Heart left ventricle (tissue), 16 donors: ENCODE measurements around the gene PLXNC1. TPM values are rescaled to one million over a fixed set of nuclear protein-coding genes. Genes with fewer than 3 reads are reported as not detected.

ENCODE experiments used
- ATAC-seq, 4 donors: fragments of 200-7000 bp; cut with Tn5 transposase; one replicate each; pipeline ENCODE4 v1.9.1; 2020 to 2022; ENCODE audit warnings: moderate library complexity in 4 of 4, mild to moderate bottlenecking in 3 of 4, moderate number of reproducible peaks in 1 of 4
- DNase-seq, 5 donors: peaks; one replicate each; pipeline ENCODE4 v3.0.0-alpha.2; 2020
- H3K27ac ChIP-seq, 12 donors: fragments of 200-600 bp; sonication (generic) in 4 of 12; one replicate each; pipeline versions ENCODE4 v1.5.0 to v1.8.0; 2016 to 2022; ENCODE audit warnings: mild to moderate bottlenecking in 2 of 12
- H3K27me3 ChIP-seq, 9 donors: fragments of 200-600 bp; sonication (generic) in 2 of 9; one replicate each; pipeline versions ENCODE4 v1.5.1 to v1.8.0; 2016 to 2022; ENCODE audit warnings: mild to moderate bottlenecking in 3 of 9
- H3K36me3 ChIP-seq, 9 donors: fragments of 200-600 bp; sonication (generic) in 2 of 9; one replicate each; pipeline versions ENCODE4 v1.5.0 to v1.8.0; 2018 to 2022; ENCODE audit warnings: mild to moderate bottlenecking in 2 of 9
- H3K4me1 ChIP-seq, 12 donors: fragments of 200-600 bp; sonication (generic) in 4 of 12; one replicate each; pipeline versions ENCODE4 v1.5.0 to v1.8.0; 2016 to 2022; ENCODE audit warnings: mild to moderate bottlenecking in 3 of 12
- H3K4me3 ChIP-seq, 12 donors: fragments of 200-600 bp; sonication (generic) in 4 of 12; one replicate each; pipeline versions ENCODE4 v1.5.0 to v1.8.0; 2017 to 2022; ENCODE audit warnings: mild to moderate bottlenecking in 9 of 12, moderate library complexity in 4 of 12
- H3K9me3 ChIP-seq, 12 donors: fragments of 200-600 bp; sonication (generic) in 4 of 12; one replicate each; pipeline versions ENCODE4 v1.5.0 to v1.8.0; 2016 to 2022; ENCODE audit warnings: mild to moderate bottlenecking in 1 of 12
- POLR2A ChIP-seq, 2 donors: fragments of 450-650 bp; IDR thresholded peaks; one replicate each; pipeline ENCODE4 v1.6.1; 2017; ENCODE audit warnings: antibody characterized with exemption in 2 of 2, mild to moderate bottlenecking in 2 of 2, moderate library complexity in 2 of 2
- WGBS, 4 donors: extraction: QIAGEN DNeasy Blood & Tissue Kit in 2 of 4; methylation state at CpG; one replicate each; pipeline versions ENCODE4 v1.1.5 to v1.1.7; 2013 to 2018; 5-methylcytosine and 5-hydroxymethylcytosine counted together
- intact Hi-C, 10 donors: fragments of 100-400 bp; cut with DNase I; formaldehyde crosslinking; loops; one replicate each; pipeline versions ENCODE4 v1.11.1 to v1.14.2; 2022
- polyA plus RNA-seq, 2 donors: library from polyadenylated mRNA; stranded (reverse); fragments of 200-250 nt; gene quantifications; one replicate each; pipeline ENCODE4 v1.2.3, GENCODE V29; 2013
- total RNA-seq, 9 donors: library from RNA; depleted of rRNA in 2 of 9; stranded (reverse); fragments of >200 nt in 2 of 9; fragmentation: NEBNext Ultra II Directional in 3 of 9; extraction: Animal tissue kit (Norgen Biotek cat#: 25700) in 3 of 9; gene quantifications; one replicate each; pipeline versions ENCODE4 v1.1.0 to v1.2.4, GENCODE V29; 2016 to 2023
- TF ChIP-seq, protein P1 (sequence below), 12 donors: fragments of 200-600 bp; sonication (generic) in 4 of 12; IDR thresholded peaks; one replicate each; pipeline versions ENCODE4 v1.5.0 to v1.8.0; 2018 to 2022; ENCODE audit warnings: antibody characterized with exemption in 12 of 12, mild to moderate bottlenecking in 5 of 12
- donor health status: ischemic (EF 13 %, LVEDD 7.1; RV severe dilation, severe dysfunction).
- donor health status: healthy with polysubstance abuse.
- donor health status: DM: no; HTN: yes; CAD: no.
- donor health status: DM: no; HTN: no; CAD: no.
- donor health status: ischemic (EF 25% LVEDD 6.9; RV normal size, moderate dysfunction).
- donor health status: ischemic (EF 25% LVEDD 5.7; RV mildly dilated, moderate dysfunction).
- donor health status: healthy.
- donor health status: DM: yes; HTN: yes; CAD: no.
- donor health status: ischemic (EF 35%, LVEDD 5.7; RV mildly dilated, moderate dysfunction).
- donor health status: nonischemic (EF 11% LVEDD 7.7; RV severe dilation, severe dysfunction).
- donor health status: DM: yes; HTN: yes; CAD: no.
- donor health status: PGD.
- donor health status: ischemic (EF 29% LVEDD 5.4; RV normal size, mild dysfunction).
- donor health status: nonischemic (EF 23%, LVEDD 6.1; RV moderate dilation, normal function).

The PLXNC1 gene
- total and polyA plus RNA-seq, 11 donors: 0.84 to 18.4 (median 3.1) TPM

- no peaks in the 10 kb centered on the region for H3K36me3 ChIP-seq
- intact Hi-C loops: no loop called here
- ATAC-seq (no peak), DNase-seq (no peak)
- H3K4me3 ChIP-seq: no peak overlapping the region
- no peak for TF ChIP-seq POLR2A (IDR thresholded peaks at IDR 0.05)
- TF ChIP-seq, protein P1, sequence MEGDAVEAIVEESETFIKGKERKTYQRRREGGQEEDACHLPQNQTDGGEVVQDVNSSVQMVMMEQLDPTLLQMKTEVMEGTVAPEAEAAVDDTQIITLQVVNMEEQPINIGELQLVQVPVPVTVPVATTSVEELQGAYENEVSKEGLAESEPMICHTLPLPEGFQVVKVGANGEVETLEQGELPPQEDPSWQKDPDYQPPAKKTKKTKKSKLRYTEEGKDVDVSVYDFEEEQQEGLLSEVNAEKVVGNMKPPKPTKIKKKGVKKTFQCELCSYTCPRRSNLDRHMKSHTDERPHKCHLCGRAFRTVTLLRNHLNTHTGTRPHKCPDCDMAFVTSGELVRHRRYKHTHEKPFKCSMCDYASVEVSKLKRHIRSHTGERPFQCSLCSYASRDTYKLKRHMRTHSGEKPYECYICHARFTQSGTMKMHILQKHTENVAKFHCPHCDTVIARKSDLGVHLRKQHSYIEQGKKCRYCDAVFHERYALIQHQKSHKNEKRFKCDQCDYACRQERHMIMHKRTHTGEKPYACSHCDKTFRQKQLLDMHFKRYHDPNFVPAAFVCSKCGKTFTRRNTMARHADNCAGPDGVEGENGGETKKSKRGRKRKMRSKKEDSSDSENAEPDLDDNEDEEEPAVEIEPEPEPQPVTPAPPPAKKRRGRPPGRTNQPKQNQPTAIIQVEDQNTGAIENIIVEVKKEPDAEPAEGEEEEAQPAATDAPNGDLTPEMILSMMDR (IDR thresholded peaks at IDR 0.05): no peak
- H3K4me1 ChIP-seq: peaks cover 0 to 36% (median 2%) of the 10 kb centered on the region in 12 donors
- WGBS, 4 donors: 89 to 92% (median 90%) methylated on average over 7 of the region's 7 CpGs
- H3K9me3 ChIP-seq: no peaks in the 10 kb centered on the region
- H3K27ac ChIP-seq: no peak overlapping the region
- no peaks in the 10 kb centered on the region for H3K27me3 ChIP-seq
These were observed 54.1 kb downstream of the PLXNC1 start for GRCh38 chr12:94202245-94203180.

DNA sequence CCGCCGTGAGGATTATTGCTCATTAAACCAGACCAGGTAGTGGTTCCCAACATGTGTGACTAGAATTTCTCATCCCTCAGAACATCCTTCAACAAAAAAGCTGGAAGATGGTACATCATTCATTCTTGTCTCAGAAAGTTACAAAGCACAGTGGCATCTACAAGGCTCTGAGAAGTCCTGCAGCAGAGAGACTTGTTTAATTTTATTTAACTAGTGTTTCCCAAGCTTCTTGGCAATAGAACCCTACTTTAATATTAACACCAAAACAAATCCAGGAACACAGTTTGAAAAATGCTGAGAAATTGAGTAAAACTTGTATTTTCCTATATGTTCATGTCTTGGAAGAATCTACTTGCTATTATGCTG, 54.8 kb downstream of the PLXNC1 start:
- Histone ChIP-seq H3K36me3 (no peaks in the 10 kb centered on the region), H3K4me3 (no peak overlapping the region), H3K9me3 (no peaks in the 10 kb centered on the region), H3K27me3 (no peaks in the 10 kb centered on the region), H3K27ac (no peak overlapping the region), H3K4me1 (peaks cover 0 to 42% (median 8%) of the 10 kb centered on the region in 12 donors)
- ATAC-seq (no peak), DNase-seq (no peak)
- intact Hi-C loops: no loop called here
- 46 to 77% (median 48%) methylated on average over 2 of the region's 2 CpGs for WGBS, 4 donors
- no peak for TF ChIP-seq POLR2A (IDR thresholded peaks at IDR 0.05)
- TF ChIP-seq, protein P1 (IDR thresholded peaks at IDR 0.05): no peak

DNA sequence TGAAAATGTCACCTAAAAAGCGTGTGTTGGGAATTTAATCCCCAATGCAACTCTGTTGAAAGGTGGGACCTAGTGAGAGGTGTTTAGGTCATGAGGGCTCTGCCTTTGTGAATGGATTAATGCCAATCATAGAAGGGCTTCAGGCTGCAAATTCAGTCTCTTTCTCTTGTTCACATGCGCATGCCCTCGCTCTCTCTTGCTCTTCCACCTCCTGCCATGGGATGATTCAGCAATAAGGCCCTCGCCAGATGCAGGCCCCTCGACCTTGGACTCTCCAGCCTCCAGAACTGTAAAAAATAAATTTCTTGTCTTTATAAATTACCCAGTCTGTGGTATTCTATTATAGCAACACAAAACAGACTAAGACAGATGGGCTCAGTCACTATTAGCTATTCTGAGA, 55.4 kb downstream of the PLXNC1 start:
- H3K27ac ChIP-seq: peak overlapping the region in 1 of 12 donors; percentile 48
- no peaks in the 10 kb centered on the region for H3K27me3 ChIP-seq
- H3K9me3 ChIP-seq: no peaks in the 10 kb centered on the region
- H3K4me3 ChIP-seq: no peak overlapping the region
- H3K4me1 ChIP-seq: peaks cover 0 to 48% (median 11%) of the 10 kb centered on the region in 12 donors
- intact Hi-C loops: no loop called here
- ATAC-seq: no peak
- no peaks in the 10 kb centered on the region for H3K36me3 ChIP-seq
- no peak for TF ChIP-seq POLR2A (IDR thresholded peaks at IDR 0.05)
- TF ChIP-seq, protein P1 (IDR thresholded peaks at IDR 0.05): no peak
- no peak for DNase-seq
- WGBS, 4 donors: 95 to 97% (median 96%) methylated on average over 5 of the region's 5 CpGs

DNA sequence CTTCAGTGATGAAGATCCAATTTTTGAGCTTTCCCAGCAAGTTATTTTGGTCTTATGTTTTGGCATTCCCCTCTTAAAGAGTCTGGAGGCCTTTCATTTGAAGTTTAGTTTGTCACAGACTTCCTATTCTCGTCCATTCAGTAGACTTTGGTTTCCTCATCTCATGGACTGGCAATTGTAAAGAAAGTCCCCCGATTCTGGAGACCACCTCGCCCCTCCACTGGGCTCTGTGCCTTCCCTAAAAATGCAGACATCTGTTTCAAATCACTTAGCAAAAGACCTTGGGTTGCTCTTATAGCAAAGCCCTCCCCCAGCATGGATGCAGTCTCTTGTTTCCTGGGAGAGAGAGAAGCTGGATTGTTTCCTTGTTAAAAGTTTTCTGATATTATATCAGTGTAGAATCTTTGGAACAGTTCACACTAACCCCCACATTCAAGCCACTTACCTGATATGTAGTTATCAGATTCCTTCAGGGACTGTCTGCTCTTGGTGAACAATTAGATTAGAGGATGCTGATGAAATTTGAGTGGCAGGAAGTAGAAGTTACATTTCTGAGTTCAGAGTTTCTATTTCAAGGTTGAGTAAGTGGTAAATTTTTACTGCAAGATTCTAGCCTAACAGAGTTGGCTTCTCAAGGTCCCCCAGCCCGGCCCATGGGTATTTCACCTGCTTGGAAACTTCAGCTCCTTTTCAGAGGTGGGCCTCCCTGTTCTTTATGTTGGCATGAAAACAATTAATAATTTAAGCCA, 56.3 kb downstream of the PLXNC1 start:
- peaks cover 0 to 53% (median 12%) of the 10 kb centered on the region in 12 donors for H3K4me1 ChIP-seq
- DNase-seq: no peak
- peak overlapping the region in 1 of 12 donors; percentile 48 for H3K27ac ChIP-seq
- no peak for ATAC-seq
- WGBS, 4 donors: 61 to 70% (median 64%) methylated on average over 4 of the region's 4 CpGs
- H3K4me3 ChIP-seq: no peak overlapping the region
- no peaks in the 10 kb centered on the region for H3K27me3 ChIP-seq
- intact Hi-C loops: no loop called here
- H3K9me3 ChIP-seq: no peaks in the 10 kb centered on the region
- peaks cover 0 to 3% (median 0%) of the 10 kb centered on the region in 9 donors for H3K36me3 ChIP-seq
- TF ChIP-seq, protein P1 (IDR thresholded peaks at IDR 0.05): no peak
- TF ChIP-seq POLR2A (IDR thresholded peaks at IDR 0.05): no peak
